Ramos (cell line): ENCODE measurements around the gene PHF5A.
"Not testable (repeated sequence)": the region's sequence is repeated elsewhere in the genome, so short reads cannot be mapped to it uniquely, and the experiment has no call there.

Experiments used
- in situ Hi-C: fragments of 300-500 bp; cut with MboI; formaldehyde crosslinking; loops from one replicate; pipeline ENCODE4 v1.14.3; 2022; ENCODE audit warnings: low sequenced_read_pairs; ENCODE audit not compliant: unreplicated experiment

PHF5A gene

GRCh38 chr22:41488596-41489385 lies 20.3 kb upstream of the PHF5A start:
- in situ Hi-C loops = no loop called here

- in situ Hi-C loops = no loop called here
These were observed 19.6 kb upstream of the PHF5A start for GRCh38 chr22:41488076-41488475.

GRCh38 chr22:41487037-41487935 lies 18.8 kb upstream of the PHF5A start:
- in situ Hi-C loops = no loop called here

- in situ Hi-C loops = no loop called here
These were observed 16.5 kb upstream of the PHF5A start for GRCh38 chr22:41485033-41485432.

GRCh38 chr22:41482319-41482935 lies 13.9 kb upstream of the PHF5A start:
- in situ Hi-C loops = no loop called here

- in situ Hi-C loops = no loop called here
These were observed 13.4 kb upstream of the PHF5A start for GRCh38 chr22:41481925-41482318.

- in situ Hi-C loops = no loop called here
These were observed 12.8 kb upstream of the PHF5A start for GRCh38 chr22:41481131-41481830.

GRCh38 chr22:41480397-41480735 lies 11.9 kb upstream of the PHF5A start:
- in situ Hi-C loops = no loop called here

GRCh38 chr22:41479671-41480396 lies 11.3 kb upstream of the PHF5A start:
- in situ Hi-C loops = no loop called here

- in situ Hi-C loops = no loop called here
These were observed 10.5 kb upstream of the PHF5A start for GRCh38 chr22:41478891-41479521.

GRCh38 chr22:41478473-41478872 lies 10.0 kb upstream of the PHF5A start:
- in situ Hi-C loops = no loop called here

GRCh38 chr22:41474872-41475451 lies 6.5 kb upstream of the PHF5A start:
- in situ Hi-C loops = no loop called here

GRCh38 chr22:41471568-41471967 lies 3.1 kb upstream of the PHF5A start:
- in situ Hi-C loops = no loop called here

- in situ Hi-C loops = no loop called here
These were observed 2.4 kb upstream of the PHF5A start for GRCh38 chr22:41470886-41471285.

GRCh38 chr22:41469218-41469851 lies 843 bp upstream of the PHF5A start:
- in situ Hi-C loops = no loop called here

- in situ Hi-C loops = no loop called here
These were observed 6.6 kb downstream of the PHF5A start for GRCh38 chr22:41461901-41462300.

GRCh38 chr22:41460071-41460470 lies 8.4 kb downstream of the PHF5A start:
- in situ Hi-C loops = not testable (repeated sequence)

GRCh38 chr22:41459431-41459830 lies 9.1 kb downstream of the PHF5A start:
- in situ Hi-C loops = no loop called here
